GM12892 (cell line): ENCODE measurements around the gene MAN2A2.

Experiments used
- POLR2A ChIP-seq: IDR thresholded peaks from 2 replicates; pipeline ENCODE4 v1.6.1; 2011; ENCODE audit warnings: low read depth, low read length, control low read depth
- POLR2AphosphoS5 ChIP-seq: IDR thresholded peaks from 2 replicates; pipeline ENCODE4 v1.6.1; 2011; ENCODE audit warnings: low read depth, low read length, control low read depth
- TAF1 ChIP-seq: IDR thresholded peaks from 2 replicates; pipeline ENCODE4 v1.6.1; 2011; ENCODE audit warnings: low read depth, mild to moderate bottlenecking, control low read depth, low read length, borderline replicate concordance

DNA sequence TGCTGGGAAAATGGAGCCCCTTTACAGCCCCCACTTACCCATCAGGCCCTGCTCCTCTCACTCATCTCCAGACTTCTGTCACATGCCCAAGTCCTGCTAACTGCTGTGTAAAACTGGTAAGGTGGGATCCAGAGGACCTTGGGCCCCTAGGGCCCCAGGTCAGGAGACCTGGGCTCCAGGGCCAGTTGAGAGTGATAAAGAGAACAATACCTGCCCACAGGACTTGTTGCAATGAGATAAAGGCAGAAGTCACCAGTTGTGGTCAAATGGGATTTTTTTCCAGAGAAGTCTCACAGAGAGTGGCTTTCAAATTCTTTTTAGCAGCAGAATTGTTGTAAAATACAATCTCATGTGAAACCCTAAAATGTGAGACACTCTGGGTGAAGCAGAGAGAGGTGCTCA is 34.0 kb upstream of the MAN2A2 start:
- TF ChIP-seq POLR2A (no peak), TAF1 (no peak), POLR2AphosphoS5 (no peak)
